Activated B cell treated with CpG ODN at 0.5 μM for 24 hours (primary cell): Measurements from ENCODE around the gene KCNS3. TPM values are rescaled to one million over a fixed set of nuclear protein-coding genes. Genes with fewer than 3 reads are reported as not detected.

Source experiments
- ATAC-seq: fragments of 200-7000 bp; cut with Tn5 transposase; one replicate; pipeline ENCODE4 v1.10.0; 2021; ENCODE audit warnings: low read depth, mild to moderate bottlenecking, moderate library complexity
- CTCF ChIA-PET: fragments of 350-600 bp; sonication (Branson Sonifier 250); formaldehyde crosslinking; loops from one replicate; lab custom pipeline; 2021; ENCODE audit warnings: antibody characterized with exemption; lab: Charles Lee
- POLR2A ChIA-PET: fragments of 350-600 bp; sonication (Branson Sonifier 250); formaldehyde crosslinking; loops from one replicate; lab custom pipeline; 2021; ENCODE audit warnings: antibody characterized with exemption; lab: Charles Lee
- DNase-seq: peaks from one replicate; pipeline ENCODE4 v3.0.0; 2022
- H3K27ac Mint-ChIP-seq: one replicate; pipeline ENCODE4 v1.8.0; 2020; ENCODE audit warnings: mixed read lengths
- H3K27me3 Mint-ChIP-seq: one replicate; pipeline ENCODE4 v1.8.0; 2021; ENCODE audit warnings: mixed read lengths
- H3K36me3 Mint-ChIP-seq: one replicate; pipeline ENCODE4 v1.8.0; 2021; ENCODE audit warnings: low read depth, mixed read lengths
- H3K4me1 Mint-ChIP-seq: one replicate; pipeline ENCODE4 v1.8.0; 2021; ENCODE audit warnings: mixed read lengths
- H3K4me3 Mint-ChIP-seq: one replicate; pipeline ENCODE4 v1.8.0; 2020; ENCODE audit warnings: mild to moderate bottlenecking, mixed read lengths
- H3K9me3 Mint-ChIP-seq: one replicate; pipeline ENCODE4 v1.8.0; 2020; ENCODE audit warnings: mixed read lengths
- intact Hi-C: fragments of 100-400 bp; cut with micrococcal nuclease; formaldehyde crosslinking; loops from one replicate; pipeline ENCODE4 v1.15.1; 2024
- total RNA-seq: library from RNA; stranded (reverse); gene quantifications from 2 replicates; pipeline ENCODE4 v1.2.3, GENCODE V29; 2022
- TF ChIP-seq, protein P1 (sequence below): fragments of 200-600 bp; IDR thresholded peaks from one replicate; pipeline ENCODE4 v1.8.0; 2022; ENCODE audit warnings: antibody characterized with exemption, mild to moderate bottlenecking

KCNS3 gene
- total RNA-seq, 1 donor from 2014 or later, result 1.5 TPM

DNA sequence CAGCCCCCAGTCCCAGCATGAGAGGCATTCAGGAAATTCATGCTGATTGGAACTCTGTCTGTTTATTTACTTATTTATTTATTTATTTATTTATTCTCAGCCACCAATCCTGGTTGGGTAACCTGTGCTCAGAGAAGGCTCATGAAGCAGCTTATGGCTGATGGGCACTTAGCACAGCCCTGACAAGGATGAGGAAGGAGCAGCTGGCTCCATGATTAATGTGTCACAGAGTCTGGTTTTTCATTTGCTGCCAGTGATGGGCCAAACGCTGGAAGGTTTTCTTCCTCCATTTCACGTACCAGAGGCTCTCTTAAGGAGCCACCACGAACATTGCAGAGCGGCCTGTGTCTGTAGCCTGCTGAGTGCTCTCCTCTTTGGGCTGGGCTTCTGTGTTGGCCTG lies 28.3 kb upstream of the KCNS3 start:
- TF ChIP-seq, protein P1, sequence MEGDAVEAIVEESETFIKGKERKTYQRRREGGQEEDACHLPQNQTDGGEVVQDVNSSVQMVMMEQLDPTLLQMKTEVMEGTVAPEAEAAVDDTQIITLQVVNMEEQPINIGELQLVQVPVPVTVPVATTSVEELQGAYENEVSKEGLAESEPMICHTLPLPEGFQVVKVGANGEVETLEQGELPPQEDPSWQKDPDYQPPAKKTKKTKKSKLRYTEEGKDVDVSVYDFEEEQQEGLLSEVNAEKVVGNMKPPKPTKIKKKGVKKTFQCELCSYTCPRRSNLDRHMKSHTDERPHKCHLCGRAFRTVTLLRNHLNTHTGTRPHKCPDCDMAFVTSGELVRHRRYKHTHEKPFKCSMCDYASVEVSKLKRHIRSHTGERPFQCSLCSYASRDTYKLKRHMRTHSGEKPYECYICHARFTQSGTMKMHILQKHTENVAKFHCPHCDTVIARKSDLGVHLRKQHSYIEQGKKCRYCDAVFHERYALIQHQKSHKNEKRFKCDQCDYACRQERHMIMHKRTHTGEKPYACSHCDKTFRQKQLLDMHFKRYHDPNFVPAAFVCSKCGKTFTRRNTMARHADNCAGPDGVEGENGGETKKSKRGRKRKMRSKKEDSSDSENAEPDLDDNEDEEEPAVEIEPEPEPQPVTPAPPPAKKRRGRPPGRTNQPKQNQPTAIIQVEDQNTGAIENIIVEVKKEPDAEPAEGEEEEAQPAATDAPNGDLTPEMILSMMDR, result no peak
- Mint-ChIP-seq H3K36me3 (no peaks in the 10 kb centered on the region), H3K27ac (no peak overlapping the region), H3K9me3 (no peaks in the 10 kb centered on the region), H3K4me3 (no peak overlapping the region), H3K4me1 (peaks cover 4% of the 10 kb centered on the region), H3K27me3 (peaks cover 10% of the 10 kb centered on the region)
- no peak for DNase-seq
- CTCF ChIA-PET, result no interaction called here
- ATAC-seq, result no peak
- intact Hi-C loops, result loop anchor here (2.0 kb wide), 1 partner anchor 69 kb away; no protein-coding TSS in a partner anchor
- POLR2A ChIA-PET, result no interaction called here

DNA sequence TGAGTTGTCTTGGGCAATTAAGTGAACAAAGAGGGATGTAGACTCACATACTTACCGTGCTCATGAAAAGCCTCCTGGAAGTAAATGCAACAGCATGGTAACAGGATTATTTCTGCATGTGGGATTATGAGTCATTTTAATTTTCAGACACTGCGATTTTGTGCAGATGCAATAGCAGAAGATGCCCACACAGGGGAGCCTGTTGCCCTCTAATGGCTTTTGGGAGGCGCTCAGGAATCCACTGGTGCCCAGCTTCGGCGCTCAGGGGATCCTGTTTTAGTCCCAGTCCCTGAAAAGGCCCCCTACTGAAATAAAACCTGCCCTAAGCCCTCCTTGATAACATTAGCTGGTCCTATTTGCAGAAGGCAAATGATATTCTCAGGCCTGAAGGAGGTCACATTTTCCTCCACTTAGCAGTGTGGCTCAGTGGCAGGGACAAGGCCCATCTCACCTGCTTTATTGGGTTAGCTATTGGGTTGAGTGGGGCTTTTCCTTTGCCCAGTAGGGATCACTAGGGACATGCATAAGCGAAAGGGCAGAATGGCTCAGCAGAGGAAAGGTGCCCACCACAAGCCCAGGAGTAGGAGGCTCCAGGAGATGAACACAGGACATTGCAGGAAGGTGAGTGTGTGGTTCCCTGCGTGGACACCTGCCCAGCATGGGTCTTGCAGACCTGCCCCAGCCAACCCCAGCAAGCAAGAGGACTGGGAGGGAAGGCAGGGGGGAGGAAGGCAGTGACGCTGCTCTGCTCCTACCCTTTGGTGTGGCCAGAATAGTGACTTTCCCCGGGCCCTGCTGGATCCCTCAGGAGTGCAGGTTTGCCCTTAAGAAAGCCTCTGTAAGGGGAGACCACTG lies 26.5 kb upstream of the KCNS3 start:
- CTCF ChIA-PET, result interaction anchor here (0.6 to 2.0 kb wide), 9 partner anchors 133 to 525 kb away, joined by 3 to 8 read pairs (median 5); no protein-coding TSS in a partner anchor
- no peaks in the 10 kb centered on the region for H3K36me3 Mint-ChIP-seq
- POLR2A ChIA-PET, result no interaction called here
- TF ChIP-seq, protein P1, result peak; percentile 31
- peaks cover 4% of the 10 kb centered on the region for H3K4me1 Mint-ChIP-seq
- intact Hi-C loops, result loop anchor here (1.0 to 2.0 kb wide), 4 partner anchors 67 to 526 kb away; no protein-coding TSS in a partner anchor
- DNase-seq (no peak), ATAC-seq (peak; percentile 76)
- no peak overlapping the region for H3K4me3 Mint-ChIP-seq
- H3K27ac Mint-ChIP-seq, result no peak overlapping the region
- no peaks in the 10 kb centered on the region for H3K9me3 Mint-ChIP-seq
- peaks cover 21% of the 10 kb centered on the region for H3K27me3 Mint-ChIP-seq

DNA sequence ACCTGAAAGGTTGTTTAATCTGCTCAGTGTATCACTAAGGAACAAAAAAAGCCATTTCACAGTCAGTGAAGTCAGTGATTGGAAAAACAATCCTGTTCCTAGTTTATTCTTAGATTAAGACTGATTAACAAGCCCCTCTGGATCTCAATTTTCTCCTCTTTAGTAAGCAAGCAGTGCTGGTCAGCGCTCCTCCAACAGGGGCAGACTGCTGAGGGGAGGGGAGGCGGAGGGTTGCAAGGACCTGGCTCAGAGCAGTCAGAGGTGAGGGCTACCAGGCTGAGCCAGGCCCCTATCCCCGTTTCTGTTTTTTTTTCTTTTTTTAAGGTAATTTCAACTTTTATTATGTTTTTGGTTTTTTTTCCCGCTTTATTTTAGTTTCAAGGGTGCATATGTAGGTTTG lies 24.7 kb upstream of the KCNS3 start:
- TF ChIP-seq, protein P1, result no peak
- intact Hi-C loops, result no loop called here
- POLR2A ChIA-PET, result no interaction called here
- Mint-ChIP-seq H3K36me3 (no peaks in the 10 kb centered on the region), H3K27ac (no peak overlapping the region), H3K9me3 (no peaks in the 10 kb centered on the region), H3K27me3 (peaks cover 31% of the 10 kb centered on the region), H3K4me1 (peaks cover 4% of the 10 kb centered on the region), H3K4me3 (no peak overlapping the region)
- no peak for DNase-seq
- no peak for ATAC-seq
- CTCF ChIA-PET, result no interaction called here

DNA sequence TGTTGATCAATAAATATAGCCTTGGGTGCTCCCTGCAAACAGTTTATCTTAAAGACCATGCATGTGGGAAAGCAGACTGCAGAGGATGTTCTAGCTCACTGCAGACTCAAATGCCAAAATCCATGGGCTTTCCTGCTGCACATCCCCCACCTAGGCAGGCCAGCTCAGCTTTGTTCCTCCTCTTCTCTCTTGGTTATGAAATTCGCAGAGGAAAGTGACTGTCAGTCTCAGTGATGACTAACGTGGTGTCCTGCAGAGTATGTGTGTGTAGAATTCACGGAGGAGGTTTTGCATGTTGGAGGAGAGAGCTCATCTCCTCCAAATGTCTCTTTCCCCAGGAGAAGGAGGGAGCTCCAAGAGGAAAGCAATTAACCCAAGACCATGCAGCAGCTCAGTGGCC lies 21.4 kb upstream of the KCNS3 start:
- no peak overlapping the region for H3K4me3 Mint-ChIP-seq
- H3K9me3 Mint-ChIP-seq, result no peaks in the 10 kb centered on the region
- ATAC-seq, result no peak
- CTCF ChIA-PET, result interaction anchor here (1.2 kb wide), 1 partner anchor 55 kb away, joined by 3 read pairs; no protein-coding TSS in a partner anchor
- H3K36me3 Mint-ChIP-seq, result no peaks in the 10 kb centered on the region
- DNase-seq, result no peak
- no peaks in the 10 kb centered on the region for H3K4me1 Mint-ChIP-seq
- intact Hi-C loops, result no loop called here
- H3K27me3 Mint-ChIP-seq, result peaks cover 49% of the 10 kb centered on the region
- TF ChIP-seq, protein P1, result no peak
- no peak overlapping the region for H3K27ac Mint-ChIP-seq
- POLR2A ChIA-PET, result no interaction called here

DNA sequence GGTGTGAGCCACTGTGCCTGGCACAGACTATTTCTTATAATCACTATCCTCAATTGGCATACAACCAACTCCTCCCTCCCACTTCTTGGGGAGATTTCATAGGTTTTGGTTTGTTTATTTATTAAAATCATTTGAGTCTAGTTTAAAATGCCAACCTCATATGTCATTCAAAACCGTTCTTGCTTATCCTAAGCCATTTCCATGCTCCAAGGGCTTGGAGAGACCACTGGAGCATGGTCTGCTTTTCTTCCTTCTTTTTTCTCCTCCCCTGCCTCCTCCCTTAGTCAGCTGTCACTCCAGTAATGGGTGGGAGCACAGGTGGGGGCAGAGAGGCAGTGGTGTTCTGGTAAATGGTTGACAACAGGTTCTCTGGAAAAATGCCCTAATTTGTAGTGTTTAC lies 20.4 kb upstream of the KCNS3 start:
- intact Hi-C loops, result no loop called here
- ChIA-PET POLR2A (no interaction called here), CTCF (no interaction called here)
- TF ChIP-seq, protein P1, result no peak
- no peak for DNase-seq
- Mint-ChIP-seq H3K27me3 (peaks cover 54% of the 10 kb centered on the region), H3K36me3 (no peaks in the 10 kb centered on the region), H3K27ac (no peak overlapping the region), H3K9me3 (no peaks in the 10 kb centered on the region), H3K4me1 (no peaks in the 10 kb centered on the region), H3K4me3 (no peak overlapping the region)
- no peak for ATAC-seq
